ENCODE measurements around the gene IDS. TPM values are rescaled to one million over a fixed set of nuclear protein-coding genes. Genes with fewer than 3 reads are reported as not detected.
"Not testable (repeated sequence)": the region's sequence is repeated elsewhere in the genome, so short reads cannot be mapped to it uniquely, and the experiment has no call there.

IDS gene
- total RNA-seq = 88.4 and 99.1 TPM in 2 replicates

- DNase-seq (peak; percentile 75), ATAC-seq (ENCODE audit: low read depth) (peak; percentile 71)
- H3K4me1 Mint-ChIP-seq = peaks cover 10% of the 10 kb centered on the region
- ChIA-PET CTCF (no interaction called here), POLR2A (interaction anchor here (0.7 to 3.4 kb wide), 9 partner anchors 13 to 1593 kb away, joined by 3 to 47 read pairs (median 4); partner anchors contain the start of genes EOLA1 and EOLA2)
- H3K9me3 Mint-ChIP-seq = no peaks in the 10 kb centered on the region
- H3K4me3 Mint-ChIP-seq = peak within 1 kb of the TSS; percentile 89
- no peaks in the 10 kb centered on the region for H3K27me3 Mint-ChIP-seq
- intact Hi-C loops (cut with micrococcal nuclease) = loop anchor here (1.0 to 2.0 kb wide), 3 partner anchors 16 to 35 kb away; no protein-coding TSS in a partner anchor
- no peak for TF ChIP-seq CTCF (IDR thresholded peaks at IDR 0.05)
- H3K36me3 Mint-ChIP-seq (ENCODE audit: low read depth) = peaks cover 25% of the 10 kb centered on the region
- peak within 1 kb of the TSS; percentile 96 for H3K27ac Mint-ChIP-seq
Observed at GRCh38 chrX:149504915-149505651, at the start of gene IDS. Gene IDS (minus strand): TSS chrX:149505306. CDS start chrX:149505137, 169 bp downstream.

- not testable (repeated sequence) for H3K9me3 Mint-ChIP-seq, DNase-seq
Observed at GRCh38 chrX:149551939-149552248, 46.8 kb upstream of the IDS start.

GRCh38 chrX:149551245-149551938, 46.3 kb upstream of the IDS start:
- H3K4me1 Mint-ChIP-seq; H3K27me3 Mint-ChIP-seq; intact Hi-C loops (cut with micrococcal nuclease); H3K36me3 Mint-ChIP-seq (ENCODE audit: low read depth); DNase-seq; ATAC-seq (ENCODE audit: low read depth); H3K4me3 Mint-ChIP-seq; H3K9me3 Mint-ChIP-seq; POLR2A ChIA-PET; H3K27ac Mint-ChIP-seq; CTCF ChIA-PET: not testable (repeated sequence)

More at GRCh38 chrX:149551939-149552248, 46.8 kb upstream of the IDS start:
- POLR2A ChIA-PET; H3K36me3 Mint-ChIP-seq (ENCODE audit: low read depth); H3K4me1 Mint-ChIP-seq; H3K4me3 Mint-ChIP-seq; H3K27ac Mint-ChIP-seq; ATAC-seq (ENCODE audit: low read depth); H3K27me3 Mint-ChIP-seq; CTCF ChIA-PET; intact Hi-C loops (cut with micrococcal nuclease): not testable (repeated sequence)

GRCh38 chrX:149550454-149550853, 45.3 kb upstream of the IDS start:
- CTCF ChIA-PET; H3K36me3 Mint-ChIP-seq (ENCODE audit: low read depth); intact Hi-C loops (cut with micrococcal nuclease); POLR2A ChIA-PET; H3K4me1 Mint-ChIP-seq; DNase-seq; ATAC-seq (ENCODE audit: low read depth); H3K9me3 Mint-ChIP-seq; H3K27me3 Mint-ChIP-seq; H3K4me3 Mint-ChIP-seq; H3K27ac Mint-ChIP-seq: not testable (repeated sequence)

GRCh38 chrX:149549701-149550100, 44.6 kb upstream of the IDS start, which contains the start of gene HSFX3:
Gene HSFX3 (minus strand): TSS chrX:149549924. CDS start chrX:149549852, 72 bp downstream.
- POLR2A ChIA-PET; H3K4me1 Mint-ChIP-seq; H3K4me3 Mint-ChIP-seq; H3K36me3 Mint-ChIP-seq (ENCODE audit: low read depth); CTCF ChIA-PET; DNase-seq; H3K27me3 Mint-ChIP-seq; ATAC-seq (ENCODE audit: low read depth); intact Hi-C loops (cut with micrococcal nuclease); H3K9me3 Mint-ChIP-seq; H3K27ac Mint-ChIP-seq: not testable (repeated sequence)

GRCh38 chrX:149547782-149548181, 42.7 kb upstream of the IDS start:
- H3K36me3 Mint-ChIP-seq (ENCODE audit: low read depth); intact Hi-C loops (cut with micrococcal nuclease); H3K27ac Mint-ChIP-seq; DNase-seq; H3K27me3 Mint-ChIP-seq; H3K9me3 Mint-ChIP-seq; ATAC-seq (ENCODE audit: low read depth); POLR2A ChIA-PET; H3K4me1 Mint-ChIP-seq; CTCF ChIA-PET; H3K4me3 Mint-ChIP-seq: not testable (repeated sequence)

- H3K4me1 Mint-ChIP-seq; CTCF ChIA-PET; H3K4me3 Mint-ChIP-seq; H3K27me3 Mint-ChIP-seq; DNase-seq; ATAC-seq (ENCODE audit: low read depth); intact Hi-C loops (cut with micrococcal nuclease); H3K27ac Mint-ChIP-seq; H3K36me3 Mint-ChIP-seq (ENCODE audit: low read depth); H3K9me3 Mint-ChIP-seq; POLR2A ChIA-PET: not testable (repeated sequence)
Observed at GRCh38 chrX:149546962-149547361, 41.9 kb upstream of the IDS start.

- H3K27me3 Mint-ChIP-seq; H3K4me1 Mint-ChIP-seq; DNase-seq; intact Hi-C loops (cut with micrococcal nuclease); H3K4me3 Mint-ChIP-seq; H3K9me3 Mint-ChIP-seq; CTCF ChIA-PET; POLR2A ChIA-PET; H3K36me3 Mint-ChIP-seq (ENCODE audit: low read depth): not testable (repeated sequence)
- H3K27ac Mint-ChIP-seq = peak overlapping the region; percentile 50
- ATAC-seq (ENCODE audit: low read depth) = peak; percentile 22
Observed at GRCh38 chrX:149545545-149546543, 40.7 kb upstream of the IDS start.

Measured in activated B cell treated with CpG ODN at 0.5 μM for 24 hours (primary cell).